ENCODE data around the gene TSGA10IP. TPM values are rescaled to one million over a fixed set of nuclear protein-coding genes. Genes with fewer than 3 reads are reported as not detected.
"Not testable (repeated sequence)": the region's sequence is repeated elsewhere in the genome, so short reads cannot be mapped to it uniquely, and the experiment has no call there.

The TSGA10IP gene
- total RNA-seq, 1 donor from 2014 or later: not detected

DNA sequence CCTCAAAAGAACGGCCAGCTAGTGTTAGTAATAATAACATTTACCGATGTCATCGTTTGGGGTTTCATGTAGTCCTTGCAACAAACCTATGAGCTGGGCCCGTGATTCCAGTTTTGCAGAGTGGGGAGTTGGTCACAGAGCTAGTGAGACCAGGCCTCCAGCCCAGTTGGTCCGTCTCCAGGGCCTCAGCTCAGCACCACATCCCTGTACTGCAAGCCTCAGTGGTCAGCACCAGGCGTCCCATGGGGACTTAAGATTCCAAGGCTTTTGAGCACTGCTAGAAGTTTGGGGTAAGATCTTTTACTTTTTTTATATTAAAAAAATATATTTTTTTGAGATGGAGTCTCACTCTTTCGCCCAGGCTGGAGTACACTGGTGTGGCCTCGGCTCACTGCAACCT, 1.1 kb upstream of the TSGA10IP start:
- H3K27ac ChIP-seq (ENCODE audit: low read depth, low read length): no peak overlapping the region
- peaks cover 0 to 16% (median 14%) of the 10 kb centered on the region in 3 donors for H3K27me3 ChIP-seq (ENCODE audit: control insufficient read depth in 3 of 3, insufficient read depth in 3 of 3, low read length in 3 of 3)
- no peaks in the 10 kb centered on the region for H3K4me1 ChIP-seq (ENCODE audit: control insufficient read depth in 3 of 3, insufficient read depth in 3 of 3, low read length in 3 of 3)
- no peaks in the 10 kb centered on the region for H3K36me3 ChIP-seq (ENCODE audit: control insufficient read depth in 3 of 3, insufficient read depth in 3 of 3, low read length in 3 of 3)
- H3K4me3 ChIP-seq (ENCODE audit: low read length in 3 of 3): no peak overlapping the region
- no peak overlapping the region for H3K9ac ChIP-seq (ENCODE audit: low read depth in 1 of 3, low read length in 3 of 3)
- H3K9me3 ChIP-seq (ENCODE audit: control insufficient read depth in 3 of 3, low read length in 3 of 3): no peaks in the 10 kb centered on the region

GRCh38 chr11:65944767-65945166, 513 bp upstream of the TSGA10IP start:
- Histone ChIP-seq H3K9ac (ENCODE audit: low read depth in 1 of 3, low read length in 3 of 3) (no peak overlapping the region), H3K36me3 (ENCODE audit: control insufficient read depth in 3 of 3, insufficient read depth in 3 of 3, low read length in 3 of 3) (no peaks in the 10 kb centered on the region), H3K9me3 (ENCODE audit: control insufficient read depth in 3 of 3, low read length in 3 of 3) (no peaks in the 10 kb centered on the region), H3K27ac (ENCODE audit: low read depth, low read length) (no peak overlapping the region), H3K4me1 (ENCODE audit: control insufficient read depth in 3 of 3, insufficient read depth in 3 of 3, low read length in 3 of 3) (no peaks in the 10 kb centered on the region), H3K4me3 (ENCODE audit: low read length in 3 of 3) (no peak overlapping the region), H3K27me3 (ENCODE audit: control insufficient read depth in 3 of 3, insufficient read depth in 3 of 3, low read length in 3 of 3) (peaks cover 0 to 16% (median 14%) of the 10 kb centered on the region in 3 donors)

- Histone ChIP-seq H3K27me3 (ENCODE audit: control insufficient read depth in 3 of 3, insufficient read depth in 3 of 3, low read length in 3 of 3) (peaks cover 0 to 15% (median 13%) of the 10 kb centered on the region in 3 donors), H3K9ac (ENCODE audit: low read depth in 1 of 3, low read length in 3 of 3) (no peak overlapping the region), H3K4me3 (ENCODE audit: low read length in 3 of 3) (no peak overlapping the region), H3K27ac (ENCODE audit: low read depth, low read length) (no peak overlapping the region), H3K36me3 (ENCODE audit: control insufficient read depth in 3 of 3, insufficient read depth in 3 of 3, low read length in 3 of 3) (no peaks in the 10 kb centered on the region), H3K9me3 (ENCODE audit: control insufficient read depth in 3 of 3, low read length in 3 of 3) (no peaks in the 10 kb centered on the region), H3K4me1 (ENCODE audit: control insufficient read depth in 3 of 3, insufficient read depth in 3 of 3, low read length in 3 of 3) (no peaks in the 10 kb centered on the region)
These were observed 770 bp downstream of the TSGA10IP start for GRCh38 chr11:65945941-65946558.

DNA sequence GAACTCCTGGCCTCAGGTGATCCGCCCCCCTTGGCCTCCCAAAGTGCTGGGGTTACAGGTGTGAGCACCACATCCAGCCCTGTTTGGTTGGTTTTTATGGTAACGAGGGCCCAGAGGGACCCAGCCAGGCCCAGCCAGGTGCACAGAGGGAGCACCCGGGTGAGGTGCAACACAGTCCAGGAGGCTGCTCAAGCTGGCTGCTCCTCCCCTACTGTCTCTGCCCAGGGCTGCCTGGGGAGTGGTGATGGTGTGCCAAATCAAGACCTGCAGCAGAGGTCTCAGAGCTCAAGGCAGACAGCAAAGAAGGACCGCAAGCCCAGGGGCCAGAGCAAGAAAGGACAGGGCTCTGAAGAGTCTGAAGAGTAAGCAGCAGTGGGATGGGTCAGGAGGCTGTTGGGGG, 1.4 kb downstream of the TSGA10IP start:
- Histone ChIP-seq H3K4me1 (ENCODE audit: control insufficient read depth in 3 of 3, insufficient read depth in 3 of 3, low read length in 3 of 3) (no peaks in the 10 kb centered on the region), H3K9ac (ENCODE audit: low read depth in 1 of 3, low read length in 3 of 3) (no peak overlapping the region), H3K9me3 (ENCODE audit: control insufficient read depth in 3 of 3, low read length in 3 of 3) (no peaks in the 10 kb centered on the region), H3K27ac (ENCODE audit: low read depth, low read length) (no peak overlapping the region), H3K36me3 (ENCODE audit: control insufficient read depth in 3 of 3, insufficient read depth in 3 of 3, low read length in 3 of 3) (no peaks in the 10 kb centered on the region), H3K4me3 (ENCODE audit: low read length in 3 of 3) (no peak overlapping the region), H3K27me3 (ENCODE audit: control insufficient read depth in 3 of 3, insufficient read depth in 3 of 3, low read length in 3 of 3) (peaks cover 0 to 11% (median 10%) of the 10 kb centered on the region in 3 donors)

GRCh38 chr11:65947133-65947532, 1.9 kb downstream of the TSGA10IP start:
- Histone ChIP-seq H3K27ac (ENCODE audit: low read depth, low read length) (no peak overlapping the region), H3K9ac (ENCODE audit: low read depth in 1 of 3, low read length in 3 of 3) (no peak overlapping the region), H3K9me3 (ENCODE audit: control insufficient read depth in 3 of 3, low read length in 3 of 3) (no peaks in the 10 kb centered on the region), H3K4me3 (ENCODE audit: low read length in 3 of 3) (no peak overlapping the region), H3K27me3 (ENCODE audit: control insufficient read depth in 3 of 3, insufficient read depth in 3 of 3, low read length in 3 of 3) (peaks cover 2 to 11% (median 10%) of the 10 kb centered on the region in 3 donors), H3K36me3 (ENCODE audit: control insufficient read depth in 3 of 3, insufficient read depth in 3 of 3, low read length in 3 of 3) (no peaks in the 10 kb centered on the region), H3K4me1 (ENCODE audit: control insufficient read depth in 3 of 3, insufficient read depth in 3 of 3, low read length in 3 of 3) (no peaks in the 10 kb centered on the region)

- no peaks in the 10 kb centered on the region for H3K9me3 ChIP-seq (ENCODE audit: control insufficient read depth in 3 of 3, low read length in 3 of 3)
- H3K36me3 ChIP-seq (ENCODE audit: control insufficient read depth in 3 of 3, insufficient read depth in 3 of 3, low read length in 3 of 3): no peaks in the 10 kb centered on the region
- no peak overlapping the region for H3K27ac ChIP-seq (ENCODE audit: low read depth, low read length)
- H3K4me3 ChIP-seq (ENCODE audit: low read length in 3 of 3): no peak overlapping the region
- H3K9ac ChIP-seq (ENCODE audit: low read depth in 1 of 3, low read length in 3 of 3): no peak overlapping the region
- H3K27me3 ChIP-seq (ENCODE audit: control insufficient read depth in 3 of 3, insufficient read depth in 3 of 3, low read length in 3 of 3): peaks cover 5 to 11% (median 10%) of the 10 kb centered on the region in 3 donors
- no peaks in the 10 kb centered on the region for H3K4me1 ChIP-seq (ENCODE audit: control insufficient read depth in 3 of 3, insufficient read depth in 3 of 3, low read length in 3 of 3)
These were observed 2.4 kb downstream of the TSGA10IP start for GRCh38 chr11:65947603-65948125.

- H3K4me1 ChIP-seq (ENCODE audit: control insufficient read depth in 3 of 3, insufficient read depth in 3 of 3, low read length in 3 of 3); H3K9ac ChIP-seq (ENCODE audit: low read depth in 1 of 3, low read length in 3 of 3); H3K27ac ChIP-seq (ENCODE audit: low read depth, low read length); H3K36me3 ChIP-seq (ENCODE audit: control insufficient read depth in 3 of 3, insufficient read depth in 3 of 3, low read length in 3 of 3); H3K9me3 ChIP-seq (ENCODE audit: control insufficient read depth in 3 of 3, low read length in 3 of 3); H3K4me3 ChIP-seq (ENCODE audit: low read length in 3 of 3): not testable (repeated sequence)
- H3K27me3 ChIP-seq (ENCODE audit: control insufficient read depth in 3 of 3, insufficient read depth in 3 of 3, low read length in 3 of 3): peaks cover 7 to 13% (median 12%) of the 10 kb centered on the region in 3 donors
These were observed 5.4 kb downstream of the TSGA10IP start for GRCh38 chr11:65950711-65951110.

DNA sequence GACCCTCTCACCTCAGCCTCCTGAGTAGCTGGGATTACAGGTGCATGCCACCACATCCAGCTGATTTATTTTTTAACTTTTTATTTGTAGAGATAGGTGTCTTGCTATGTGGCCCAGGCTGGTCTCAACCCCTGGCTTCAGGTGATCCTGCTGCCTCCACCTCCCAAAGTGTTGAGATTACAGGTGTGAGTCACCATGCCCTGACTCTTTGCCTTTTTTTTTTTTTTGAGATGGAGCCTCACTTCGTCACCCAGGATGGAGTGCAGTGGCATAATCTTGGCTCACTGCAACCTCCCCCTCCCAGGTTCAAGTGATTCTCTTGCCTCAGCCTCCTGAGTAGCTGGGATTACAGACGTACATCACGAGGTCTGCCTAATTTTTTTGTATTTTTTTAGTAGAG, 6.4 kb downstream of the TSGA10IP start:
- peaks cover 9 to 16% (median 15%) of the 10 kb centered on the region in 3 donors for H3K27me3 ChIP-seq (ENCODE audit: control insufficient read depth in 3 of 3, insufficient read depth in 3 of 3, low read length in 3 of 3)
- H3K4me1 ChIP-seq (ENCODE audit: control insufficient read depth in 3 of 3, insufficient read depth in 3 of 3, low read length in 3 of 3); H3K4me3 ChIP-seq (ENCODE audit: low read length in 3 of 3); H3K9me3 ChIP-seq (ENCODE audit: control insufficient read depth in 3 of 3, low read length in 3 of 3); H3K27ac ChIP-seq (ENCODE audit: low read depth, low read length); H3K9ac ChIP-seq (ENCODE audit: low read depth in 1 of 3, low read length in 3 of 3); H3K36me3 ChIP-seq (ENCODE audit: control insufficient read depth in 3 of 3, insufficient read depth in 3 of 3, low read length in 3 of 3): not testable (repeated sequence)

DNA sequence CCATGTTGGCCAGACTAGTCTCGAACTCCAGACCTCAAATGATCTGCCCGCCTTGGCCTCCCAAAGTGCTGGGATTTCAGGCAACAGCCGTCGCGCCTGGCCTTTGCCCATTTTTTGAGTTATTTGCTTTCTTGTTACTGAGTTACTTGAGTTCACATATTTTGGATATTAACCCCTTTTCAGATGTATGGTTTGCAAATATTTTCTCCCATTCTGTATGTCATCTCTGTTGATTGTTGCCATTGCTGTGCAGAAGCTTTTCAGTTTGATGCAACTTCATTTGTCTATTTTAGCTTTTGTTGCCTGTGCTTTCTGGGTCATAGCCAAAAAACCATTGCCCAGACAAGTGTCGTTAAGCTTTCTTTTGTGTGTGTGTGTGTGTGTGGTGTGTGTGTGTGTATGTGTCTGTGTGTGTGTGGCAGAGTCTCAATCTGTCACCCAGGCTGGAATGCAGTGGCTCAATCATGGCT, 6.8 kb downstream of the TSGA10IP start:
- peaks cover 9 to 20% (median 11%) of the 10 kb centered on the region in 3 donors for H3K27me3 ChIP-seq (ENCODE audit: control insufficient read depth in 3 of 3, insufficient read depth in 3 of 3, low read length in 3 of 3)
- H3K9ac ChIP-seq (ENCODE audit: low read depth in 1 of 3, low read length in 3 of 3): no peak overlapping the region

GRCh38 chr11:65953471-65953870, 8.2 kb downstream of the TSGA10IP start:
- H3K9me3 ChIP-seq (ENCODE audit: control insufficient read depth in 3 of 3, low read length in 3 of 3): no peaks in the 10 kb centered on the region
- H3K27me3 ChIP-seq (ENCODE audit: control insufficient read depth in 3 of 3, insufficient read depth in 3 of 3, low read length in 3 of 3): peaks cover 4 to 16% (median 9%) of the 10 kb centered on the region in 3 donors
- H3K4me1 ChIP-seq (ENCODE audit: control insufficient read depth in 3 of 3, insufficient read depth in 3 of 3, low read length in 3 of 3): no peaks in the 10 kb centered on the region
- H3K4me3 ChIP-seq (ENCODE audit: low read length in 3 of 3): no peak overlapping the region
- H3K27ac ChIP-seq (ENCODE audit: low read depth, low read length): no peak overlapping the region
- no peaks in the 10 kb centered on the region for H3K36me3 ChIP-seq (ENCODE audit: control insufficient read depth in 3 of 3, insufficient read depth in 3 of 3, low read length in 3 of 3)
- H3K9ac ChIP-seq (ENCODE audit: low read depth in 1 of 3, low read length in 3 of 3): no peak overlapping the region

More for the DNA sequence above, 6.8 kb downstream of the TSGA10IP start:
- Histone ChIP-seq H3K9me3 (ENCODE audit: control insufficient read depth in 3 of 3, low read length in 3 of 3) (no peaks in the 10 kb centered on the region), H3K4me1 (ENCODE audit: control insufficient read depth in 3 of 3, insufficient read depth in 3 of 3, low read length in 3 of 3) (no peaks in the 10 kb centered on the region), H3K36me3 (ENCODE audit: control insufficient read depth in 3 of 3, insufficient read depth in 3 of 3, low read length in 3 of 3) (no peaks in the 10 kb centered on the region), H3K27ac (ENCODE audit: low read depth, low read length) (no peak overlapping the region), H3K4me3 (ENCODE audit: low read length in 3 of 3) (no peak overlapping the region)

Data from skeletal muscle tissue (tissue), 4 donors.